Astrocyte of the cerebellum (primary cell): Measurements from ENCODE around the gene CLDN4.
"Not testable (repeated sequence)": the region's sequence is repeated elsewhere in the genome, so short reads cannot be mapped to it uniquely, and the experiment has no call there.

Experiments
- DNase-seq: peaks from one replicate; pipeline ENCODE4 v3.0.0-alpha.2; 2011; ENCODE audit warnings: low read depth
- H3K4me3 ChIP-seq: 2 replicates; pipeline ENCODE4 v1.5.1; 2011; ENCODE audit warnings: mild to moderate bottlenecking, low read depth, low read length, moderate library complexity
- in situ Hi-C: cut with HindIII; loops from 2 replicates; pipeline ENCODE4 v1.10.0; 2017; ENCODE audit warnings: low sequenced_read_pairs
- TF ChIP-seq, protein P1 (sequence below): IDR thresholded peaks from 2 replicates; pipeline ENCODE4 v1.5.1; 2012; ENCODE audit warnings: low read length, low read depth, moderate library complexity, mild to moderate bottlenecking; ENCODE audit errors: missing control alignments

CLDN4 gene

GRCh38 chr7:73844131-73844547 is 13.3 kb downstream of the CLDN4 start:
- in situ Hi-C loops, result loop anchor here (25.0 kb wide), 1 partner anchor 232 kb away; the partner anchor contains the start of gene MLXIPL
- TF ChIP-seq, protein P1, sequence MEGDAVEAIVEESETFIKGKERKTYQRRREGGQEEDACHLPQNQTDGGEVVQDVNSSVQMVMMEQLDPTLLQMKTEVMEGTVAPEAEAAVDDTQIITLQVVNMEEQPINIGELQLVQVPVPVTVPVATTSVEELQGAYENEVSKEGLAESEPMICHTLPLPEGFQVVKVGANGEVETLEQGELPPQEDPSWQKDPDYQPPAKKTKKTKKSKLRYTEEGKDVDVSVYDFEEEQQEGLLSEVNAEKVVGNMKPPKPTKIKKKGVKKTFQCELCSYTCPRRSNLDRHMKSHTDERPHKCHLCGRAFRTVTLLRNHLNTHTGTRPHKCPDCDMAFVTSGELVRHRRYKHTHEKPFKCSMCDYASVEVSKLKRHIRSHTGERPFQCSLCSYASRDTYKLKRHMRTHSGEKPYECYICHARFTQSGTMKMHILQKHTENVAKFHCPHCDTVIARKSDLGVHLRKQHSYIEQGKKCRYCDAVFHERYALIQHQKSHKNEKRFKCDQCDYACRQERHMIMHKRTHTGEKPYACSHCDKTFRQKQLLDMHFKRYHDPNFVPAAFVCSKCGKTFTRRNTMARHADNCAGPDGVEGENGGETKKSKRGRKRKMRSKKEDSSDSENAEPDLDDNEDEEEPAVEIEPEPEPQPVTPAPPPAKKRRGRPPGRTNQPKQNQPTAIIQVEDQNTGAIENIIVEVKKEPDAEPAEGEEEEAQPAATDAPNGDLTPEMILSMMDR, result no peak
- no peak for DNase-seq
- no peak overlapping the region for H3K4me3 ChIP-seq

GRCh38 chr7:73844848-73845460 is 14.2 kb downstream of the CLDN4 start:
- DNase-seq, result no peak
- H3K4me3 ChIP-seq, result no peak overlapping the region
- in situ Hi-C loops, result loop anchor here (25.0 kb wide), 1 partner anchor 233 kb away; the partner anchor contains the start of gene MLXIPL
- TF ChIP-seq, protein P1, result no peak

DNA sequence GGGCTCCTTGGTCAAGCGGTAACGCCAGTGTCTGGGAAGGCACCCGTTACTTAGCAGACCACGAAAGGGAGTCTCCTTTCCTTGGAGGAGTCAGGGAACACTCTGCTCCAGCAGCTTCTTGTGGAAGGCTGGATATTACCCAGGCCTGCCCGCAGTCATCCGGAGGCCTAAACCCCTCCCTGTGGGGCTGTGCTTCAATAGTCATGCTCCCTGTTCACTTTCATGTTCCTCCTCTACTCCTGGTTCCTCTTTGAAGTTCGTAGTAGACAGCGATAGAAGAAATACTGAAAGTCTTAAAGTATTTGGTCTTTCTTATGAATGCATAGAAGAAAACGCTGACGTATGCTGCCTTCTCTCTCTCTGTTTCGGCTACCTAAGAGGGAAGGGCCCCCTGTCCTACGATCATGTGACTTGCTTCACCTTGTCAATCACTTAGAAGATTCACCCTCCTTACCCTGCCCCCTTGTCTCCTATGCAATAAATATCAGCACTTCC is 15.0 kb downstream of the CLDN4 start:
- in situ Hi-C loops, result loop anchor here (25.0 kb wide), 1 partner anchor 233 kb away; the partner anchor contains the start of gene MLXIPL
- not testable (repeated sequence) for DNase-seq, H3K4me3 ChIP-seq

DNA sequence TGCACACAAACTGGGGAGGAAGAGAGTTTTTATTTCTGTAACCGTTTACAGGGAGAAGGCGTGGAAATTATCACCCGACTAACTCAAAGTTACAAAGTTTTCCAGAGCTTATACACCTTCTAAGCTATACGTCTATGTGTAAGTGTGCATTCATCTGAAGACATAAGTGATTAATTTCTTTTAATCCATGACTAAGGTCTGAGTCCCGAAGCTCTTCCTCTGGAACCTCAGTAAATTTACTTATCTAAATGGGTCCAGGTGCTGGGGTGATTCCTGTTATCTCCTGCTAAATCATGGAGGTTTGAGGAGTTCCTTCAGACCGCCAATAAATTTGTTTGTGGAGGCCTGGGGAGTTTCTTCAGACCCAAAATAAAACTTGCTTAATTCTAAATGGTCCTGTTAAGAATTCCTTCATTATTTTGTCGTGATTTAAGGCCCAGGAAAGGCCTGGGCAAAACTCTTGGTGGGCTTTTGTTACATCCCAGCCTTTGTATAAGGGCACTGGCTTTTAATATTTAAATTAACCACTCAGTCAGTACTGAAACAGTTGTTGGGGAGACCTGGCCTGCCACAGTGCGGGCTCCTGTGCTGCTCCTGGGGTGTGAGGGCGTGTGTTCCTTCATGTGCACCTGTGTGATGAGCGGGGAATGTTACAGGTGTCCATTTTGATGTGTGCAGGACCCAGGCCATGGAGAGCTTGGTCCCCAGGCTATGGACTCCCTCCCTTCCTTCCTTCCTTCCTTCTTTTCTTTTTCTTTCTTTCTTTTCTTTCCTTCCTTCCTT is 17.3 kb downstream of the CLDN4 start:
- in situ Hi-C loops, result loop anchor here (25.0 kb wide), 1 partner anchor 236 kb away; the partner anchor contains the start of gene MLXIPL
- H3K4me3 ChIP-seq, result no peak overlapping the region
- no peak for DNase-seq
- TF ChIP-seq, protein P1, result no peak

GRCh38 chr7:73850781-73851207 is 20.0 kb downstream of the CLDN4 start:
- in situ Hi-C loops, result loop anchor here (25.0 kb wide), 1 partner anchor 537 kb away; no protein-coding TSS in a partner anchor
- H3K4me3 ChIP-seq, result no peak overlapping the region
- TF ChIP-seq, protein P1, result no peak
- peak; percentile 89 for DNase-seq

- no peak overlapping the region for H3K4me3 ChIP-seq
- TF ChIP-seq, protein P1, result no peak
- peak; percentile 94 for DNase-seq
- in situ Hi-C loops, result loop anchor here (25.0 kb wide), 1 partner anchor 536 kb away; no protein-coding TSS in a partner anchor
Observed at GRCh38 chr7:73851410-73852338, 20.9 kb downstream of the CLDN4 start.
